Measurements from ENCODE around the gene PACRG. TPM values are rescaled to one million over a fixed set of nuclear protein-coding genes. Genes with fewer than 3 reads are reported as not detected.

The PACRG gene
- total RNA-seq, 1 donor = 0.73 TPM

- Histone ChIP-seq H3K4me3 (ENCODE audit: low read length) (no peak overlapping the region), H3K27me3 (ENCODE audit: insufficient read depth, low read length) (no peaks in the 10 kb centered on the region), H3K4me1 (ENCODE audit: insufficient read depth, low read length) (no peaks in the 10 kb centered on the region), H3K9me3 (ENCODE audit: low read depth, low read length) (no peaks in the 10 kb centered on the region)
Observed at GRCh38 chr6:163181666-163182180, 453.9 kb downstream of the PACRG start.

GRCh38 chr6:163182696-163183095 is 454.9 kb downstream of the PACRG start:
- Histone ChIP-seq H3K9me3 (ENCODE audit: low read depth, low read length) (no peaks in the 10 kb centered on the region), H3K4me3 (ENCODE audit: low read length) (no peak overlapping the region), H3K27me3 (ENCODE audit: insufficient read depth, low read length) (no peaks in the 10 kb centered on the region)

GRCh38 chr6:163183806-163184205 is 456.0 kb downstream of the PACRG start:
- H3K27me3 ChIP-seq (ENCODE audit: insufficient read depth, low read length) = no peaks in the 10 kb centered on the region
- no peaks in the 10 kb centered on the region for H3K9me3 ChIP-seq (ENCODE audit: low read depth, low read length)
- H3K4me3 ChIP-seq (ENCODE audit: low read length) = no peak overlapping the region
- no peaks in the 10 kb centered on the region for H3K4me1 ChIP-seq (ENCODE audit: insufficient read depth, low read length)

More at GRCh38 chr6:163182696-163183095, 454.9 kb downstream of the PACRG start:
- H3K4me1 ChIP-seq (ENCODE audit: insufficient read depth, low read length) = no peaks in the 10 kb centered on the region

- H3K4me3 ChIP-seq (ENCODE audit: low read length) = no peak overlapping the region
- no peaks in the 10 kb centered on the region for H3K27me3 ChIP-seq (ENCODE audit: insufficient read depth, low read length)
- H3K9me3 ChIP-seq (ENCODE audit: low read depth, low read length) = no peaks in the 10 kb centered on the region
- H3K4me1 ChIP-seq (ENCODE audit: insufficient read depth, low read length) = no peaks in the 10 kb centered on the region
Observed at GRCh38 chr6:163185744-163186143, 458.0 kb downstream of the PACRG start.

- Histone ChIP-seq H3K27me3 (ENCODE audit: insufficient read depth, low read length) (no peaks in the 10 kb centered on the region), H3K4me3 (ENCODE audit: low read length) (no peak overlapping the region), H3K9me3 (ENCODE audit: low read depth, low read length) (no peaks in the 10 kb centered on the region), H3K4me1 (ENCODE audit: insufficient read depth, low read length) (no peaks in the 10 kb centered on the region)
Observed at GRCh38 chr6:163186527-163186926, 458.8 kb downstream of the PACRG start.

- H3K4me1 ChIP-seq (ENCODE audit: insufficient read depth, low read length) = no peaks in the 10 kb centered on the region
- no peaks in the 10 kb centered on the region for H3K27me3 ChIP-seq (ENCODE audit: insufficient read depth, low read length)
- H3K9me3 ChIP-seq (ENCODE audit: low read depth, low read length) = no peaks in the 10 kb centered on the region
- H3K4me3 ChIP-seq (ENCODE audit: low read length) = no peak overlapping the region
Observed at GRCh38 chr6:163187201-163187600, 459.4 kb downstream of the PACRG start.

GRCh38 chr6:163187606-163188005 is 459.8 kb downstream of the PACRG start:
- Histone ChIP-seq H3K9me3 (ENCODE audit: low read depth, low read length) (no peaks in the 10 kb centered on the region), H3K27me3 (ENCODE audit: insufficient read depth, low read length) (no peaks in the 10 kb centered on the region), H3K4me3 (ENCODE audit: low read length) (no peak overlapping the region), H3K4me1 (ENCODE audit: insufficient read depth, low read length) (no peaks in the 10 kb centered on the region)

- H3K27me3 ChIP-seq (ENCODE audit: insufficient read depth, low read length) = no peaks in the 10 kb centered on the region
- H3K4me3 ChIP-seq (ENCODE audit: low read length) = no peak overlapping the region
- no peaks in the 10 kb centered on the region for H3K4me1 ChIP-seq (ENCODE audit: insufficient read depth, low read length)
Observed at GRCh38 chr6:163188746-163189145, 461.0 kb downstream of the PACRG start.

GRCh38 chr6:163189609-163190008 is 461.8 kb downstream of the PACRG start:
- Histone ChIP-seq H3K4me1 (ENCODE audit: insufficient read depth, low read length) (no peaks in the 10 kb centered on the region), H3K4me3 (ENCODE audit: low read length) (no peak overlapping the region), H3K27me3 (ENCODE audit: insufficient read depth, low read length) (no peaks in the 10 kb centered on the region), H3K9me3 (ENCODE audit: low read depth, low read length) (no peaks in the 10 kb centered on the region)

More at GRCh38 chr6:163188746-163189145, 461.0 kb downstream of the PACRG start:
- H3K9me3 ChIP-seq (ENCODE audit: low read depth, low read length) = no peaks in the 10 kb centered on the region

- Histone ChIP-seq H3K4me3 (ENCODE audit: low read length) (no peak overlapping the region), H3K9me3 (ENCODE audit: low read depth, low read length) (no peaks in the 10 kb centered on the region), H3K27me3 (ENCODE audit: insufficient read depth, low read length) (no peaks in the 10 kb centered on the region), H3K4me1 (ENCODE audit: insufficient read depth, low read length) (no peaks in the 10 kb centered on the region)
Observed at GRCh38 chr6:163190786-163191185, 463.0 kb downstream of the PACRG start.

GRCh38 chr6:163191704-163192537 is 464.1 kb downstream of the PACRG start:
- H3K4me1 ChIP-seq (ENCODE audit: insufficient read depth, low read length) = no peaks in the 10 kb centered on the region
- H3K4me3 ChIP-seq (ENCODE audit: low read length) = no peak overlapping the region
- H3K27me3 ChIP-seq (ENCODE audit: insufficient read depth, low read length) = no peaks in the 10 kb centered on the region
- no peaks in the 10 kb centered on the region for H3K9me3 ChIP-seq (ENCODE audit: low read depth, low read length)

- Histone ChIP-seq H3K4me1 (ENCODE audit: insufficient read depth, low read length) (no peaks in the 10 kb centered on the region), H3K4me3 (ENCODE audit: low read length) (no peak overlapping the region), H3K27me3 (ENCODE audit: insufficient read depth, low read length) (no peaks in the 10 kb centered on the region), H3K9me3 (ENCODE audit: low read depth, low read length) (no peaks in the 10 kb centered on the region)
Observed at GRCh38 chr6:163192591-163192990, 464.8 kb downstream of the PACRG start.

GRCh38 chr6:163193326-163193725 is 465.6 kb downstream of the PACRG start:
- H3K27me3 ChIP-seq (ENCODE audit: insufficient read depth, low read length) = no peaks in the 10 kb centered on the region
- H3K9me3 ChIP-seq (ENCODE audit: low read depth, low read length) = no peaks in the 10 kb centered on the region
- H3K4me3 ChIP-seq (ENCODE audit: low read length) = no peak overlapping the region
- no peaks in the 10 kb centered on the region for H3K4me1 ChIP-seq (ENCODE audit: insufficient read depth, low read length)

GRCh38 chr6:163195721-163196691 is 468.2 kb downstream of the PACRG start:
- no peaks in the 10 kb centered on the region for H3K27me3 ChIP-seq (ENCODE audit: insufficient read depth, low read length)
- H3K4me3 ChIP-seq (ENCODE audit: low read length) = no peak overlapping the region
- H3K9me3 ChIP-seq (ENCODE audit: low read depth, low read length) = no peaks in the 10 kb centered on the region

GRCh38 chr6:163197839-163198238 is 470.1 kb downstream of the PACRG start:
- H3K27me3 ChIP-seq (ENCODE audit: insufficient read depth, low read length) = no peaks in the 10 kb centered on the region
- no peak overlapping the region for H3K4me3 ChIP-seq (ENCODE audit: low read length)
- H3K9me3 ChIP-seq (ENCODE audit: low read depth, low read length) = no peaks in the 10 kb centered on the region
- no peaks in the 10 kb centered on the region for H3K4me1 ChIP-seq (ENCODE audit: insufficient read depth, low read length)

More at GRCh38 chr6:163195721-163196691, 468.2 kb downstream of the PACRG start:
- H3K4me1 ChIP-seq (ENCODE audit: insufficient read depth, low read length) = no peaks in the 10 kb centered on the region

All from mononuclear cell (primary cell).